GM12801 (cell line): ENCODE measurements around the gene SPTB.

Source experiments
- CTCF ChIP-seq: IDR thresholded peaks from one replicate; pipeline ENCODE4 v1.5.1; 2011; ENCODE audit warnings: control low read depth; ENCODE audit not compliant: insufficient read length; ENCODE audit errors: extremely low read depth

The SPTB gene

DNA sequence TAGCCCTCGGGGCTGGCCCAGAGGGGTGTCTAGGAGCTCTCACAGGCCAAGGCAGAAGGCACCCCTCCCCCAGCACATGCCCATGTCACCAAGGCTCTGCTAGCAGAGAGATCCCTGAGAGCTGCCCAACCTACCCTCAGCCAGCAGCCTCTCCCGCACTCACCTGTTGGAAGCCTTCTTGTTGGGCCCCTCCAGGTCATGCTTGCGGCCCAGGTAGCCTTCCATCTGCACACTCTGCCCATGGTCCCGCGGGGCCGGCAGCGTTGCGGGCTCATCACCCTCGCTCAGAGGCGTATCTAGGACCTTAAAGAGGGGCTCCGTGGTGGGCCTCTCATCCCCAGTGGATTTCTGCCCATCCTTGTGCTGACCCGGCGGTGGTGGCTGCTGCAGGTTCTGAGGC lies 126.3 kb downstream of the SPTB start:
- TF ChIP-seq CTCF = no peak

- no peak for TF ChIP-seq CTCF
These were observed 126.8 kb downstream of the SPTB start for GRCh38 chr14:64752909-64753308.

GRCh38 chr14:64748995-64749714 lies 130.6 kb downstream of the SPTB start:
- no peak for TF ChIP-seq CTCF

DNA sequence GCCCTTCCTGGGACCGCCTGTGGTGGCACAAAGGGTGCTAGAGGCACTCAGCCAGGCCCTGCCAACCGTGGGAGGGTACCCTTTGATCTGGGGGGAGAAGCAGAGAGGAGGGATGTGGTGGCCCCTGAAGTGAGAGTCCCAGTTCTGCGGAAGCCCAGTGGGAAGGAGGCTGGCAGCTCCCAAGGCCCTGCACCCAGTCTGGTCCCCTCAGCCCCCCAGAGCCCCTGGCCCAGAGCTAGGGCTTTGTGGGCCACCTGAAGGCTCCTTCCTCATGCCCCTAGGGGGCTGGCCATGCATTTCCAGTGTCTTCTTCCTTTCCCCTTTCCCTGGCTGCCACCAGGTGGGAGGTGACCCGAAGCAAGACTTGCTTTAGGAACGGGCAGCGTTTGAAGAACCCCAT lies 131.2 kb downstream of the SPTB start:
- TF ChIP-seq CTCF = no peak

GRCh38 chr14:64747327-64747726 lies 132.4 kb downstream of the SPTB start:
- no peak for TF ChIP-seq CTCF

GRCh38 chr14:64746298-64747250 lies 133.1 kb downstream of the SPTB start:
- no peak for TF ChIP-seq CTCF

- no peak for TF ChIP-seq CTCF
These were observed 134.1 kb downstream of the SPTB start for GRCh38 chr14:64745511-64746091.
